Jurkat, Clone E6-1 (cell line): Measurements from ENCODE around the gene TMEM40. TPM values are rescaled to one million over a fixed set of nuclear protein-coding genes. Genes with fewer than 3 reads are reported as not detected.
"Not testable (repeated sequence)": the region's sequence is repeated elsewhere in the genome, so short reads cannot be mapped to it uniquely, and the experiment has no call there.

Source experiments
- DNase-seq: peaks from one replicate; pipeline ENCODE4 v3.0.0-alpha.2; 2011; ENCODE audit warnings: low read depth, low spot score
- H3K4me3 ChIP-seq: 2 replicates; pipeline ENCODE4 v1.5.1; 2011; ENCODE audit warnings: mild to moderate bottlenecking, low read length, control low read depth, moderate library complexity
- polyA plus RNA-seq: library from polyadenylated mRNA; unstranded; fragments of >200 nt; gene quantifications from one replicate; pipeline ENCODE4 v1.2.1, GENCODE V29; 2012; ENCODE audit warnings: missing spikeins; ENCODE audit not compliant: insufficient read length, insufficient read depth

Gene TMEM40, protein sequence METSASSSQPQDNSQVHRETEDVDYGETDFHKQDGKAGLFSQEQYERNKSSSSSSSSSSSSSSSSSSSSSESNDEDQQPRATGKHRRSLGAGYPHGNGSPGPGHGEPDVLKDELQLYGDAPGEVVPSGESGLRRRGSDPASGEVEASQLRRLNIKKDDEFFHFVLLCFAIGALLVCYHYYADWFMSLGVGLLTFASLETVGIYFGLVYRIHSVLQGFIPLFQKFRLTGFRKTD
- polyA plus RNA-seq = not detected

DNA sequence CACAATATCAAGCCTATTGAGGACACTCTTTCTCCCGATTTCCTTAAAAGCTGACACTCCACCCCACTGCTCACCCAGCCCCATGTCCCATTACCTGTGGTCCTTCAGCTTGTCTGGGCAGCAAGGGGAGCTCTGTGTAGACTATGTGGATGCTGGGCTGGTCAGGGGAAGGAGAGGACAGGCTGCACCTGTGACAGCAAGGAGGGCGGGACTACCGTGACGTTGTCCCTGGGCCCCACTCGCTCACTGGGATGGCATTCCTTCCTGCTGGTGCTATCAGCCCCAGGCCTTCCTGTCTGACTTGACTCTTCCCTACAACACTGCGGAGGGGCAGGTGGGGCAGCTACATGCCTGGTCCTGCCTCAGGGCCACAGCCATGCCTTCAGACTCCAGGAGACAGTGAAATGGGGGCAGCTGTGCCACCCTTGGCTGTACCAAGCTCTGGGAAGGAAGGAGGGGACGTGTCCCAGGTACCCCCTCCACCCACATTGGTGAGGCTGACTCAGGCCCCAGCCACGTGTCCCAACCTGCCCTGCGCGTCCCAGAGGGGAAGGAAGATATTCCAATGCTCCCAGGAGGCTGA is at the start of gene TMEM40:
Gene TMEM40, minus strand, starts transcription at position 163 of the 583 bp plus-strand sequence. CDS start 9,427 bp downstream, outside the sequence.
- DNase-seq = no peak
- no peak within 1 kb of the TSS for H3K4me3 ChIP-seq

DNA sequence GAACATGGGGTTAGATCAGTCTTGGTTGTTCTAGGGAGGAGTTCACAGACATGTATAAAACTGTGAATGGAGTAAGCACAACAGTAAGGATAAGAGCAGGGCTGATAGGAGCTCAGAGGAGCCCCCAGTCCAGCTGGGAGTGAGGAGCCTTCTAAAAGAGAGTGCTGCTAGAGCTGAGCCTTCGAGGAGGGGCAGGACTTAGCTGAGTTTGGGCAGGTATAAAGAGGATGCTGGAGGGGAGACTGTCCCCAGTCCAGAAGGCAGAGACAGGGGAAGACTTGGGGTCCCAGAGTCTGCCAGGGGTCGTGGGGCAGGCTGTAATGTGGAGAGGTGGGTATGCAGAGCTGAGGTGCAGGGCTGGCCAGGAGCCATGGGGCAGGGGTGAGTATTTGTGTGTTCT is 49.5 kb upstream of the TMEM40 start:
- no peak for DNase-seq
- H3K4me3 ChIP-seq = no peak overlapping the region

DNA sequence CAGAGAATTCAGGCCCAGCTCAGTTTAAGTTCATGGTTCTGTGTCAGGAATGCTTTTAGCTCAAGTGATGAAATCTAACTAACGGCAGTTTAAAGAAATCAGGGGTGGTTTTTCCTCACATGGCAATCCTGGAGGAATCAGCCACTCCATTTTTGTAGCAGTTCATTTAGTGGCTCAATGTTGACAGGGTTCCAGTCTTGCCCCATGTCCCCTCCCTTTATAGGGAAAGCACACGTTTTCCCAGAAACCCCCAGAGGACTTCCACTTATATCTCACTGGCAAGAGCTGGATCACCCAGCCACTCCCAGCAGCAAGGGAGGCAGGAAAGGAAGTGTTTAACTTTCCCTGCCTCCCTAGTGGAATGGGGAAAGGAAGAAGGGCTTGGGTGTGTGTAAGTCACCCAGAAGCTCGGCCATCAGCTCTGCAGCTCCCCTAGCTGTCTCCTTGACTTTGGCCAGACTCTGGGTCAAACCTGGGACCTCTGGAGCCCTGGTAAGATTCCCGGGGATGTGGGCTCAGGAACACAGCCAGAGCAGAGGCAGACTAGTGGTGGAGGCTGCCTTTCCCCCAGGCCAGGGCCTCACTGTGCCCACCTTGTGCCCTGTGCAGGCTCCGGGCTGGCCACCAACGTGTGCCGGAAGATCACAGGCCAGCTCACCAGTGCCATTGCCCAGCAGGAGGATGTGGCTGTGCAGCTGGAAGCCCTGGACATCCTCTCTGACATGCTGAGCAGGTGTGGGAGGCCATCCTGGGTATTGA is 48.7 kb upstream of the TMEM40 start:
- no peak overlapping the region for H3K4me3 ChIP-seq
- no peak for DNase-seq

DNA sequence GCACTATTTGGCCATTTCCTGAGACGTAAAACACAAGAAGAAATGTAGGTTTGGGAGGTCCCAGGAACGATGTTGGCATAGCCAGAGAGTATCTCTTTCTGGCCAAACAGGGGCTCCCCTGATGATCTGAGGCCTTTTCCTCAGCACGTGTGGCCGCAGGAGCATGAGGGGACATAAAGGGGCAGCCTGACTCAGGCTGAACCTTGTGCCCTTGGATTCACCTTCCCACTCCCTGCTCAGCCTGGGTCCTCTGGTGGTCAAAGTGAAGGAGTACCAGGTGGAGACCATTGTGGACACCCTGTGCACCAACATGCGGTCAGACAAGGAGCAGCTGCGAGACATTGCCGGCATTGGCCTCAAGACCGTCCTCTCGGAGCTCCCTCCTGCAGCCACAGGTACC is 48.0 kb upstream of the TMEM40 start:
- no peak overlapping the region for H3K4me3 ChIP-seq
- no peak for DNase-seq

DNA sequence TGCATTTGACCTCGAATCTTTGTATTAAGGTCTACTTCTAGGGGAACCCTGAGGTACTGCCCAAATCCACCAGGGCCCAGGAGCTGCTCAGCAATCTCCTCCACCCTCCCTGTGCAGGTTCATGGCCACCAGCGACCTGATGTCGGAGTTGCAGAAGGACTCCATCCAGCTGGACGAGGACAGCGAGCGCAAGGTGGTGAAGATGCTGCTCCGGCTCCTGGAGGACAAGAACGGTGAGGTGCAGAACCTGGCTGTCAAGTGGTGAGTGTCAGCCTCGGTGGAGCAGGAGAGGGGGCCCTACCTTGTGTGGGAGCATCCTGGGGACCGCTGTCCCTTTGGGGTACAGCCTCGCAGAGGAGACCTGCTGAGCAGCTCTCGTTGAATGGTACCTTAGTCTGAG is 44.3 kb upstream of the TMEM40 start:
- DNase-seq = no peak
- H3K4me3 ChIP-seq = no peak overlapping the region

DNA sequence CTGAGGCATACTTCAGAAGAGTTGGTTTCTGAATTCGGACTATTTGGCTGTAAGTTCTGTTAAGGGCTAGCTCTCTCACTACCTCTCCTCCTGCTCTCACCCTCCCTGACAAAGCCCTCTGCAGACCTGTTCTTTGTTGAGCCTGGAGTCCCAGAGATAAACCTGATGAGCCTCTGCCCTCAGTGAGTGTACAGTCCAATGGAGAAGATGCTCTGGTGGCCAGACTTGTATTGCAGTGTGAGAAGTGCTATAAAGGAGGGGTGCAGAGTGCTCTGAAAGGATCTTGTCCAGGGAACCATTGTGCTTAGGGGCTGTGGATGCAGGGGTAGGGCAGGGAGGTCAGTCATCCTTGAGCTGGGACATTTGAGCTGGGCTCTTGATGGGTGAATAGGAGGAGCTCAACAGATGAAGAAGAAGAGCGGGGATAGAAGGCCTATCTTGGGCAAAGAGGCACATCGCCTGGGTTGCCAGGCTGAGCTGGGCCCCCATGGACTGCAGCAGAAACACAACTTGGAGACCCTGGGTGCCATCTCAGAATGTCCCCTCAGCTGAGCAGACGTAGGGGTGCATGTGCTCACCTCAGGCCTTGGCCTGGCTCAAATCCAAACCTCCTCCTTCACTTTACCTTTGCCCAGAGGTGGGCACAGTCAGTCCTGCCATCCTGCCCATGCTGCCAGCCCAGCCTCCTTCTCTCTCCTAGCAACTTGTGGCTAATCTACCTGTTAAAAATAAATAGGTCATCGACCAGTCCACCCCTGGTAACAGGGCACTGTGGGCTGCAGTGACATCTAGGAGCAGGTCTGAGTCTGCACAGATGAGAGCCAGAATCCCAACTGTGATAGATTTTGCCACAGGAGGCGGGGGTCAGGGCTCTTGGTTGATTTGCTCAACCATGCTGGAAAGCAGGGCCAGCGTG is 40.7 kb upstream of the TMEM40 start:
- no peak for DNase-seq
- no peak overlapping the region for H3K4me3 ChIP-seq

DNA sequence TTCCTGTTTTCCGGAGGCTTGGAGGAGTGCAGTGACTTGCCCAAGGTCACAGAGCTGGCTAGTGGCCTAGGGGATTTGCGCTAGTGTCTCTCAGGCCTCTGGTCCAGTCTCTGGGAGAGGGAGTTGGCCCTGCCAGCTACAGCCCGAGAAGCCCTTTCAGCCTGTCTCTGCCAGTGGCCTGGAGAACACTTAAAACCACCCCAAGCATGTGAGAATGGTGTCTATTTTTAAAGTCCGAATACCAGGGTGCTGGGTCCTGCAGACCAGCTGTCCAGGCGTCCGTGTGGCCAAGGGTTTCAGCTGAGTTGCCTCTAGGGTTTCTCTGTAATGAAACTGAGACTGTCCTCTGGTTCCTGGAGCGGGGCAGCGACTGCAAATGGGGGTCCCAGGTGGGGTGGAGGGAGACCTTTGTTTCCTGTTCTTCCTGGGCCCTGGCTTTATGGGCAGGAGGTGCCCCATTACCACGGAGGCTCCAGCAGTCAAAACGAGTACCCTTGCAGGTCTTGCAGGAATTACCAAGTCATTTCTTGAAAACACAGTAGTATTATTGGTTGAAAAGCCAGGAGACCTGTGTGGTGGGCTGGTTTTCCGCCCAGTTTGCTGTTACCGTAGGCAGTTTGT is 39.6 kb upstream of the TMEM40 start:
- H3K4me3 ChIP-seq = no peak overlapping the region
- DNase-seq = no peak

DNA sequence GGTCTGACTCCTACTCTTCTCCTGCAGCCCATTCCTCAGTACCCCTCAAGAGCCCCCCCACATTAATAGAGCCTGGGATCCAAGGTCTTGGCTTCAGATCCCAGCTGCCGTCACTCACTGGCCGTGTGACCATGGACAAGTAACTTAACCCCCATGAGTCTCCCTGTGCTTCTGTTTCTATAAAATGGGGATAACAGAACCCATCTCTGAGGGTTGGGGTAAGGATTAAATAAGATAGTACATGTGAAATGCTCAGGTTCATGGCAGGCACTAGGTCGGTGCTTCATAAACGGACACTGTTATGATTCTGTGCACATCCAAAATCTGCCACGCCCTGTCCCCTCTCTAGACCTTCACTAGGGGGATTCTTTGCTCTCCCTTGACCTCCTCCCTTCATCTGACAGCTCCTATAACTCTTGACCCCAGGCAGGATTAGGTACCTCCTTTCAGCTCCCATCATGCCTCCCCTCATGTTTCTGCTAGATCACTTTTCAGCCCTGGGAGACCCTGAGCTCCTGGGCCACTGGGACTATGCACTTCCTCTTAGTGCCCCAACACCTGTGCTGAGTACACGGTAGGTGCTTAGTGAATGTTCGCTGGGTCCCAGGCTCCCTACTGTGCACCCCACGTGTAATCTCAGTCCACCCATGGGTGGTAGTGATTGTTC is 39.0 kb upstream of the TMEM40 start:
- H3K4me3 ChIP-seq = no peak overlapping the region

DNA sequence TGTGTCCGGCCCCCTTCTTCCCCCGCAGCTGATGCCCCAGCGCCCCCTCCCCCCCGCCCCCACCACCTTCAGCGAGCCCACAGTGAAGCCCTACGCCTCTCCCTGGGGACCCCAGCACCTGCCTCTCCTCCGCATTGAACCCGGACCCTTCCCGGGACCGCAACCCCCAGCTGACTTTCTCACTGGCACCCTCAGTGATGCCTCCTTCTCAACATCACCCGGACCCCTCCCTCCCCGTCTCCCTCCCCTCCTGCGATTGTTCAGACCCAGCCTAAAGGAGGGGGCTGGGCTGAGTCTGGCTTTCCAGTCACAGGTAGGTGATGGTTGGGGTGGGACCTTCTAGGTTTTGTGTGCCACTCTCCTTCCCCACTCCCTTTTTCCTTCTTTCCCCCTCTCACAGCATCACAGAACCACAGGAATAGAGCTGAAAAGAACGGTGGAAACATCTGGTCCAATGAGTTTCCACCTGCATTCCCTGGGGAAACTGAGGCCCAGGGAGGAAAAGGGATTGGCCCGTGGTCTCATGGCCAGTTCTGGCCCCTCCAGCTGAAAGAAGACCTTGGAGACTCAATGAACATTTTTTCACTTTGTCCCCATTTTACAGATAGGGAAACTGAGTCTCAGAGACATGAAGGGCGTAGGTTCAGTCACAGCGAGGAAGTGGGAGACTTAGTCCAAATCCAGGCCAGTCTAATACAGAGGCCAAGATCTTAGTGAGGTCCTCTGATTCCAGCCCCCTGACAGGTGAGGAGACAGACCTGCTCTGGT is 38.2 kb upstream of the TMEM40 start:
- no peak for DNase-seq
- peak overlapping the region; percentile 65 for H3K4me3 ChIP-seq

More for the DNA sequence above, 39.0 kb upstream of the TMEM40 start:
- DNase-seq = no peak

DNA sequence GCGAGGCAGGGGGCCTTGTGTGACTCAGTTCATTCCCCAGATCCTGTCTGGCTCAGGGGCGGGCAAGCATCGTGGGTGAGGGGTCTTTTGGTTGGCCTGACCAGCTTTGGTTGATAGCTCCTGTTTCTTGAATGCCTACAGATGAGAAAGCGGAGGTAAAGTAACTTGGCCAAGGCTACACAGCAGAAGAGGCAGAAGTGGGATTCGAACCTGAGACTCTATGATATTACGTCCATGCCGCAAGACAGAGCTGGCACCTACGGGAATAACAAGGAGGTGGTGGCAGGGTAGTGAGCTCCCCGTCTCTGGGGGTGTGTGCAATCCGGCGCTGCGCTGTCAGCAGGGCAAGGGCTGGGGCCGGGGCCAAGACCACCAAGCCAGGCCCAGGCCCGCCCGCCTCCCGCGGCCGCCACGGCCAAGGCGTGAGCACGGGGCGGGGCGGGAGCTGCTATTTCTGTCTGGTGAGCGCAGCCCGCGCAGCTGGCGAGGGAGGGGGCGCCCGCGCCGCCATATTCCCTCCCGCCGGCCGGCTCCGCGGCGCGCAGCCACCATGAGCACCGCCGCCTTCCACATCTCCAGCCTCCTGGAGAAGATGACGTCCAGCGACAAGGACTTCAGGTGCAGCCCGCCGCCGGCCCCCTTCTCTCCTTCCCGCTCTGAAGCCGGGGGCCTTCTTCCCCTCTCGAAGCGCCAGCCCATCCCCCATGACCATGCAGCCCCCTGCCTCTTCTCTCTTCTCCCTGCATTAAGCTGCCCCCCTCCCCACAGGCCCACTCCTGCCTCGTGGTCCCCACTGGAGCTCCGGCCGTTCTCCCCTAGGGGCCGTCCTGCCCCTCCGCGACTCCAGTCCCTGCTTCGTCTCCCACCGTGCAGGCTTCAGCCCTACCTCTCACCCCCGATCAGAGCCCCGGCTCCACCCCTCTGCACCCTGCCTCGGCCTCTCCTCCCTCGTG is 37.4 kb upstream of the TMEM40 start, which contains the start of gene CAND2:
Gene CAND2, plus strand, starts transcription at position 510 of the 953 bp plus-strand sequence. Its CDS starts 41 bp downstream, at position 551.
- DNase-seq = peak; percentile 25
- peak within 1 kb of the TSS; percentile 65 for H3K4me3 ChIP-seq

DNA sequence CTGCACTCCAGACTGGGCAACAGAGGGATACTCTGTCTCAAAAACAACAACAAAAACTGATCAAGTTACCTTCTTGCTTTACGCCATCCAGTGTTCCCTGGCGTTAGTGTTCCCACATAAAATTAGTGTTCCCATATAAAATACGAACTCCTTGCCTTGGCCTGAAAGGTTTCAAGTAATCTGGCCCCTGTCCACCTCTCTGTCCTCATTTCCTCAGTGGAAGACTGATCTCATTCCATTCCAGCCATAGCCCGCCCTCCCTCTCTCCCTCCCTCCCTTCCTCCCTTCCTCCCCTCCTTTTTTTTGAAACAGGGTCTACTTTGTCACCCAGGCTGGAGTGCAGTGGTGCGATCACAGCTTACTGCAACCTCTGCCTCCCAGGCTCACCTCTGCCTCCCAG is 34.6 kb upstream of the TMEM40 start:
- no peak for DNase-seq

DNA sequence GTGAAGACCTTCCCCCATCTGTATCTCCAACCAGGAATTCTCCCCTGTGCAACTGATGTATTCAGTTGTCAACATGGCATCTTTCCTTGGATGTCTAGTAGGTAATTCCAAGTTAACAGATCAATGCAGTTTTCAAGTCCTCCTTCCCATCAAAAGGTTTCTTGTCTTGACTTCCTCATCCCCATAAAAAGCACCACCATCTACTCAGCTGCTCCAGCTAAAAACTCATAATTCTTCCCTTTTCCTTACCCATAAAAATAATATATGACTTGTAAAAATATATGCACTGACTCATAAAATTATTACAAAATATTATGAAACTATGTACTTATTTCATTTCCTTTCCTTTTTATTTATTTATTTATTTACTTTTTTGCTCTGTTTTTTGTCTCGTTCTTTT is 32.4 kb upstream of the TMEM40 start:
- H3K4me3 ChIP-seq = no peak overlapping the region
- DNase-seq = no peak

More for the DNA sequence above, 34.6 kb upstream of the TMEM40 start:
- no peak overlapping the region for H3K4me3 ChIP-seq

DNA sequence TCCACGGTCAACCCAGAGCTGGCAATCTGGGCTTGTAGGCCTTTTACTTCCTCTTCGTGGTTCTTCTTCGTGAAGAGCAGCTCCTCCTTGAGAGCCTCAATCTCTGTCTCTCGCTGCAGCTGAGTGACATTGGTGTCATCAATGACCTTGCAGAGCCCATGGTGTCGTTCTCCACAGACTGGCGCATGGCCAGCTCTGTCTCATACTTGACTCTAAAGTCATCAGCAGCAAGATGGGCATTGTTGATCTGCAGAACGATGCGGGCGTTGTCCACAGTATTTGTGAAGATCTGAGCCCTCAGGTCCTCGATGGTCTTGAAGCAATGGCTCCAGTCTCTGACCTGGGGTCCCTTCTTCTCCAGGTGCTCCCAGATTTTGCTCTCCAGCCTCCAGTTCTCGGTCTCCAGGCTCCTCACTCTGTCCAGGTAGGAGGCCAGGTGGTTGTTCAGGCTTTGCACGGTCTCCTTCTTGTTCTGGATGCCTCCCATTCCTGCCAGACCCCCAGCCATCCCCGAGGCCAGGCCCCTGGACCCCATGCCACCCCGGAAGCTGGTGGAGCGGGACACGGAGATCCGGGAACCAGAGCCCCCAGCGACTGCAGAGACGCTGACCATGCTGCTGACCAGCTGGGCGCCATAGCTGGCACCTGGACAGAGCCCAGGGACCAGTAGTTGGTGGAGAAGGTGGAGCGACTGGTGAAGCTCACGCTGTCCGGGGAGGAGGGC is 29.1 kb upstream of the TMEM40 start:
- DNase-seq, H3K4me3 ChIP-seq: not testable (repeated sequence)

DNA sequence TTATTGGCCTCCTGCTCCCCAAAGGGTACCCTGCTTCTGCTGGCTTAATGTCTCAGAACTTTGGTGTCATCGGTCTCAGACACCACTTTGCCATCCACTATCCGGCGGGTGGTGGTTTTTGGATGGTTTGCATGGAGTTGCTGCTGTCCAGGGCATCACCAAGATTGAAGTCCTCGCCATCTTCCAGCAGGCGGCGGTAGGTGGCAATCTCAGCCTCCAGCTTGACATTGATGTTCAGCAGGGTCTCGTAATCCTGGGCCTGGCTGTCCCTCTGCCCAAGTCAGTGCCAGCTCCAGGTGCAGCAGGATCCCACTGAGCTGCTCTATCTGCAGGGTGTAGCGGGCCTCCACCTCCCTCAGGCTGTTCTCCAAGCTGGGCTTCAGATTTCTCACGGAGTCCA is 28.3 kb upstream of the TMEM40 start:
- not testable (repeated sequence) for DNase-seq, H3K4me3 ChIP-seq

DNA sequence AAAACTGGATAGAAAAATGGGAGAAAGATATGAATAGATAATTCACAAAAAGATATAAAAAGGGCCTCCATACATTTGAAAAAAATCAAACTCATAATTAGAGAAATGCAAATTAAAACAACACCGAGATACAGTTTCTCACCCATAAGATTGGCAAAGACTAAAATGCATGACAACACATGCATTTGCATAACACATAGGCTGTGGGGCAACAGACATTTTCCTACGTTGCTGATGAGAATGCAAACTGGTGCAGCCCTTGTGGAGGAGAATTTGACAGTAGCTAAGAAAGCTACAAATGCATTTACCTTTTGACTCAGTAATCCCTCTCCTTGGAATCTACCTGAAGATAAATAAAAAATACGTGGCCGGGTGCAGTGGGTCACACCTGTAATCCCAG is 26.0 kb upstream of the TMEM40 start:
- no peak for DNase-seq

More for the DNA sequence above, 26.0 kb upstream of the TMEM40 start:
- no peak overlapping the region for H3K4me3 ChIP-seq
